HG03066 (cell line): ENCODE data around the gene TMEM234.
"Not testable (repeated sequence)": the region's sequence is repeated elsewhere in the genome, so short reads cannot be mapped to it uniquely, and the experiment has no call there.

ENCODE experiments used
- ATAC-seq: cut with Tn5 transposase; IDR thresholded peaks from one replicate; pipeline ENCODE4 v1.9.1; 2021; ENCODE audit warnings: low read depth; ENCODE audit not compliant: unreplicated experiment

The TMEM234 gene

GRCh38 chr1:32221980-32222755 is at the start of gene TMEM234, which contains the start of gene EIF3I:
TMEM234 (minus strand) TSS chr1:32222353; CDS start chr1:32222322, 31 bp downstream.
EIF3I (plus strand) TSS chr1:32222407; CDS start chr1:32222442, 35 bp downstream.
- ATAC-seq, result peak; percentile 97

GRCh38 chr1:32269744-32270143 is 47.6 kb upstream of the TMEM234 start:
- ATAC-seq, result no peak

- ATAC-seq, result no peak
Observed at GRCh38 chr1:32266921-32267591, 44.9 kb upstream of the TMEM234 start.

- ATAC-seq, result no peak
Observed at GRCh38 chr1:32265846-32266245, 43.7 kb upstream of the TMEM234 start.

GRCh38 chr1:32263744-32264143 is 41.6 kb upstream of the TMEM234 start:
- no peak for ATAC-seq

- not testable (repeated sequence) for ATAC-seq
Observed at GRCh38 chr1:32263236-32263593, 41.1 kb upstream of the TMEM234 start.

- ATAC-seq, result no peak
Observed at GRCh38 chr1:32257227-32257508, 35.0 kb upstream of the TMEM234 start.

- no peak for ATAC-seq
Observed at GRCh38 chr1:32256473-32257226, 34.5 kb upstream of the TMEM234 start.

- ATAC-seq, result no peak
Observed at GRCh38 chr1:32255072-32256071, 33.2 kb upstream of the TMEM234 start.

GRCh38 chr1:32250893-32251716 is 29.0 kb upstream of the TMEM234 start, which contains the start of gene LCK:
LCK (plus strand) TSS chr1:32251265; CDS start chr1:32274330, 23,065 bp downstream.
- ATAC-seq, result no peak

- peak; percentile 54 for ATAC-seq
Observed at GRCh38 chr1:32249831-32250525, 27.8 kb upstream of the TMEM234 start.

- no peak for ATAC-seq
Observed at GRCh38 chr1:32247983-32248889, 26.1 kb upstream of the TMEM234 start.

GRCh38 chr1:32247452-32247851 is 25.3 kb upstream of the TMEM234 start:
- ATAC-seq, result no peak

GRCh38 chr1:32246888-32247273 is 24.7 kb upstream of the TMEM234 start, which contains the start of gene FAM167B:
FAM167B (plus strand) TSS chr1:32247222; CDS start chr1:32247422, 200 bp downstream.
- no peak for ATAC-seq

GRCh38 chr1:32242341-32242851 is 20.2 kb upstream of the TMEM234 start:
- no peak for ATAC-seq

- ATAC-seq, result no peak
Observed at GRCh38 chr1:32241001-32241763, 19.0 kb upstream of the TMEM234 start.
